ENCODE measurements around the gene INTS3. TPM values are rescaled to one million over a fixed set of nuclear protein-coding genes. Genes with fewer than 3 reads are reported as not detected.

Gene INTS3
- total RNA-seq, 1 experiment from 2014 or later, result 66.8 TPM

DNA sequence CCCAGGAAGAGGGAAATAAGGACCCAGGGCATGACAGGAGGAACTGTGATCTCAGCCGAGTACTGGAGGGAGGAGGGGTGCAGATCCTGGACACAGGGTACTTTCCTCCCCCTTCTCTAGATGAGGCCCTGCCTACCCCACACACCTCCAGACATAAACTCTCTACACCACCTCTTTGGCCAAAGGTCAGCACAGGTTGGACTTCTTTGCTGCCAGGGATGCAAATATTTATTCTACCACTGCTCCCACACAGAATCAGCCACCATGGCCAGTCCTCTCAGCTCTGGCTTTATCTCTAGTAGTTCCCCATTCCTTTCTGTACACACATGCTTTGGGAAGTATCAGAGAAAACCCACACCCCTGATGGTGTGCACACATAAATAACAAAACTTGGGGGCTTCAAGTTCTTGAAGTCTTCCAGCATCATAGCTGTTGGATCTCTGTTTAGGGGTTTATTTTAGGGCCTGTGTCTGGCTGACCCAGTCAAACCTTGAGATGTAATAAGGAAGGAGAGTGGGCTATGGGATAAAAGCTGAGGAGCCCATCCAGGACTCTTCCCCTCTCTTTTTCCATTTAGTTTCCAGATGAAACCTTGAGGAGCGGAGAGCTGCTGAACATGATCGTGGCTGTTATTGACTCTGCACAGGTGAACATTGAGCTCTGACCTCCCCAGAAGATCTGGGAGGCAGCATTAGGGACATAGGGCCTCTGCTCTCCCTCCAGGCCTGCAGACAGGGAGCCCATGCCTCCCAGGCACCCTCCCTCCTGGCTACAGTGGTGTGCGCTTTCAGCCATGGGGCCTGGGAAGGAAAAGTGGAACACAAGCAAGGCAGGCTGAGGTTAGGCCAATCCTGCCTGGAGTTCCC is 40.7 kb downstream of the INTS3 start:
- Mint-ChIP-seq H3K36me3 (peaks cover 63% of the 10 kb centered on the region), H3K4me3 (no peak overlapping the region), H3K9me3 (no peaks in the 10 kb centered on the region), H3K27me3 (ENCODE audit: low read depth) (no peaks in the 10 kb centered on the region), H3K4me1 (peaks cover 20% of the 10 kb centered on the region), H3K27ac (no peak overlapping the region; the same call in 1 of the 2 replicates)
- POLR2A ChIA-PET, result interaction anchor here (1.4 kb wide), 1 partner anchor 84 kb away, joined by 3 read pairs; no protein-coding TSS in a partner anchor
- CTCF ChIA-PET, result no interaction called here
- ATAC-seq (no peak), DNase-seq (ENCODE audit: low spot score) (no peak)
- no peak for TF ChIP-seq ETV6 (CRISPR knock-in tag; IDR thresholded peaks at IDR 0.05)
- TF ChIP-seq MXD4 (CRISPR knock-in tag; IDR thresholded peaks at IDR 0.05; ENCODE audit: borderline replicate concordance), result no peak
- no peak for TF ChIP-seq RELA (CRISPR knock-in tag; IDR thresholded peaks at IDR 0.05; ENCODE audit: borderline replicate concordance)
- TF ChIP-seq, protein P1, sequence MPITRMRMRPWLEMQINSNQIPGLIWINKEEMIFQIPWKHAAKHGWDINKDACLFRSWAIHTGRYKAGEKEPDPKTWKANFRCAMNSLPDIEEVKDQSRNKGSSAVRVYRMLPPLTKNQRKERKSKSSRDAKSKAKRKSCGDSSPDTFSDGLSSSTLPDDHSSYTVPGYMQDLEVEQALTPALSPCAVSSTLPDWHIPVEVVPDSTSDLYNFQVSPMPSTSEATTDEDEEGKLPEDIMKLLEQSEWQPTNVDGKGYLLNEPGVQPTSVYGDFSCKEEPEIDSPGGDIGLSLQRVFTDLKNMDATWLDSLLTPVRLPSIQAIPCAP (CRISPR knock-in tag; IDR thresholded peaks at IDR 0.05), result no peak
- no peak for TF ChIP-seq ZNF219 (CRISPR knock-in tag; IDR thresholded peaks at IDR 0.05; ENCODE audit: borderline replicate concordance)
- TF ChIP-seq GABPB1 (CRISPR knock-in tag; IDR thresholded peaks at IDR 0.05), result no peak
- TF ChIP-seq, protein P2, sequence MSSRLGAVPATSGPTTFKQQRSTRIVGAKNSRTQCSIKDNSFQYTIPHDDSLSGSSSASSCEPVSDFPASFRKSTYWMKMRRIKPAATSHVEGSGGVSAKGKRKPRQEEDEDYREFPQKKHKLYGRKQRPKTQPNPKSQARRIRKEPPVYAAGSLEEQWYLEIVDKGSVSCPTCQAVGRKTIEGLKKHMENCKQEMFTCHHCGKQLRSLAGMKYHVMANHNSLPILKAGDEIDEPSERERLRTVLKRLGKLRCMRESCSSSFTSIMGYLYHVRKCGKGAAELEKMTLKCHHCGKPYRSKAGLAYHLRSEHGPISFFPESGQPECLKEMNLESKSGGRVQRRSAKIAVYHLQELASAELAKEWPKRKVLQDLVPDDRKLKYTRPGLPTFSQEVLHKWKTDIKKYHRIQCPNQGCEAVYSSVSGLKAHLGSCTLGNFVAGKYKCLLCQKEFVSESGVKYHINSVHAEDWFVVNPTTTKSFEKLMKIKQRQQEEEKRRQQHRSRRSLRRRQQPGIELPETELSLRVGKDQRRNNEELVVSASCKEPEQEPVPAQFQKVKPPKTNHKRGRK (CRISPR knock-in tag; IDR thresholded peaks at IDR 0.05; ENCODE audit: borderline replicate concordance), result no peak
- no peak for TF ChIP-seq ZNF317 (CRISPR knock-in tag; IDR thresholded peaks at IDR 0.05; ENCODE audit: borderline replicate concordance, low read depth)
- TF ChIP-seq, protein P3, sequence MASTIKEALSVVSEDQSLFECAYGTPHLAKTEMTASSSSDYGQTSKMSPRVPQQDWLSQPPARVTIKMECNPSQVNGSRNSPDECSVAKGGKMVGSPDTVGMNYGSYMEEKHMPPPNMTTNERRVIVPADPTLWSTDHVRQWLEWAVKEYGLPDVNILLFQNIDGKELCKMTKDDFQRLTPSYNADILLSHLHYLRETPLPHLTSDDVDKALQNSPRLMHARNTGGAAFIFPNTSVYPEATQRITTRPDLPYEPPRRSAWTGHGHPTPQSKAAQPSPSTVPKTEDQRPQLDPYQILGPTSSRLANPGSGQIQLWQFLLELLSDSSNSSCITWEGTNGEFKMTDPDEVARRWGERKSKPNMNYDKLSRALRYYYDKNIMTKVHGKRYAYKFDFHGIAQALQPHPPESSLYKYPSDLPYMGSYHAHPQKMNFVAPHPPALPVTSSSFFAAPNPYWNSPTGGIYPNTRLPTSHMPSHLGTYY (CRISPR knock-in tag; IDR thresholded peaks at IDR 0.05), result no peak
- TF ChIP-seq, protein P4, sequence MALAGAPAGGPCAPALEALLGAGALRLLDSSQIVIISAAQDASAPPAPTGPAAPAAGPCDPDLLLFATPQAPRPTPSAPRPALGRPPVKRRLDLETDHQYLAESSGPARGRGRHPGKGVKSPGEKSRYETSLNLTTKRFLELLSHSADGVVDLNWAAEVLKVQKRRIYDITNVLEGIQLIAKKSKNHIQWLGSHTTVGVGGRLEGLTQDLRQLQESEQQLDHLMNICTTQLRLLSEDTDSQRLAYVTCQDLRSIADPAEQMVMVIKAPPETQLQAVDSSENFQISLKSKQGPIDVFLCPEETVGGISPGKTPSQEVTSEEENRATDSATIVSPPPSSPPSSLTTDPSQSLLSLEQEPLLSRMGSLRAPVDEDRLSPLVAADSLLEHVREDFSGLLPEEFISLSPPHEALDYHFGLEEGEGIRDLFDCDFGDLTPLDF (CRISPR knock-in tag; IDR thresholded peaks at IDR 0.05), result no peak
- TF ChIP-seq ATF1 (CRISPR knock-in tag; IDR thresholded peaks at IDR 0.05), result no peak
- TF ChIP-seq, protein P5, sequence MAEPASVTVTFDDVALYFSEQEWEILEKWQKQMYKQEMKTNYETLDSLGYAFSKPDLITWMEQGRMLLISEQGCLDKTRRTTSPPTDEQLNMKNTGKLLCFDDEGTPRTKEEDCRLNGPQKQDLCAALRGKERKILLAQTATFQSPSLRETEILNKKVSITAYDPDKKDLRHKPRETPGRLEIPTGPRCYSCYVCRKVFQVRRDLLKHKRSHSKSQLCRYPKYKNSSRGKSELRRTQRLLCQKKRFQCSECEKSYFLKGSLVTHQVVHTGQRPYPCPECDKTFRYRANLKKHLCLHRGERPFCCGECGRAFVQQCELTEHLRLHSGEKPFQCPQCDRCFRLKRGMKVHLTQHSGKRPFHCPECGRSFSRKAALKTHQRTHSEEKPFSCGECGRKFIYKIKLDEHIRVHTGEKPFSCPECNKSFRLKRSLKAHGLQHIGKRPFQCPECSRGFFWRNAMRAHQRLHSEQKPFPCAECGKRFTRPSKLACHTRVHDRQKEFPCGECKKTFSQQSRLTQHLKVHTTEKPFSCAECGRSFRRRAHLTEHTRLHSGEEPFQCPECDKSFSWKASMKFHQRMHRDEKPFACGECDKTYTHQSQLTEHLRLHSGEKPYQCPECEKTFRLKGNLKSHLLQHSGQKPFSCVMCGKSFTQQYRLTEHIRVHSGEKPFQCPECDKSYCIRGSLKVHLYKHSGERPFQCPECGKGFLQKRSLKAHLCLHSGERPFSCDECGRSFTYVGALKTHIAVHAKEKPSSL (CRISPR knock-in tag; conservative IDR thresholded peaks at IDR 0.05), result no peak
- TF ChIP-seq CREB1 (CRISPR knock-in tag; IDR thresholded peaks at IDR 0.05), result no peak
- TF ChIP-seq, protein P6, sequence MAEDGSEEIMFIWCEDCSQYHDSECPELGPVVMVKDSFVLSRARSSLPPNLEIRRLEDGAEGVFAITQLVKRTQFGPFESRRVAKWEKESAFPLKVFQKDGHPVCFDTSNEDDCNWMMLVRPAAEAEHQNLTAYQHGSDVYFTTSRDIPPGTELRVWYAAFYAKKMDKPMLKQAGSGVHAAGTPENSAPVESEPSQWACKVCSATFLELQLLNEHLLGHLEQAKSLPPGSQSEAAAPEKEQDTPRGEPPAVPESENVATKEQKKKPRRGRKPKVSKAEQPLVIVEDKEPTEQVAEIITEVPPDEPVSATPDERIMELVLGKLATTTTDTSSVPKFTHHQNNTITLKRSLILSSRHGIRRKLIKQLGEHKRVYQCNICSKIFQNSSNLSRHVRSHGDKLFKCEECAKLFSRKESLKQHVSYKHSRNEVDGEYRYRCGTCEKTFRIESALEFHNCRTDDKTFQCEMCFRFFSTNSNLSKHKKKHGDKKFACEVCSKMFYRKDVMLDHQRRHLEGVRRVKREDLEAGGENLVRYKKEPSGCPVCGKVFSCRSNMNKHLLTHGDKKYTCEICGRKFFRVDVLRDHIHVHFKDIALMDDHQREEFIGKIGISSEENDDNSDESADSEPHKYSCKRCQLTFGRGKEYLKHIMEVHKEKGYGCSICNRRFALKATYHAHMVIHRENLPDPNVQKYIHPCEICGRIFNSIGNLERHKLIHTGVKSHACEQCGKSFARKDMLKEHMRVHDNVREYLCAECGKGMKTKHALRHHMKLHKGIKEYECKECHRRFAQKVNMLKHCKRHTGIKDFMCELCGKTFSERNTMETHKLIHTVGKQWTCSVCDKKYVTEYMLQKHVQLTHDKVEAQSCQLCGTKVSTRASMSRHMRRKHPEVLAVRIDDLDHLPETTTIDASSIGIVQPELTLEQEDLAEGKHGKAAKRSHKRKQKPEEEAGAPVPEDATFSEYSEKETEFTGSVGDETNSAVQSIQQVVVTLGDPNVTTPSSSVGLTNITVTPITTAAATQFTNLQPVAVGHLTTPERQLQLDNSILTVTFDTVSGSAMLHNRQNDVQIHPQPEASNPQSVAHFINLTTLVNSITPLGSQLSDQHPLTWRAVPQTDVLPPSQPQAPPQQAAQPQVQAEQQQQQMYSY (CRISPR knock-in tag; IDR thresholded peaks at IDR 0.05), result no peak
- TF ChIP-seq, protein P7, sequence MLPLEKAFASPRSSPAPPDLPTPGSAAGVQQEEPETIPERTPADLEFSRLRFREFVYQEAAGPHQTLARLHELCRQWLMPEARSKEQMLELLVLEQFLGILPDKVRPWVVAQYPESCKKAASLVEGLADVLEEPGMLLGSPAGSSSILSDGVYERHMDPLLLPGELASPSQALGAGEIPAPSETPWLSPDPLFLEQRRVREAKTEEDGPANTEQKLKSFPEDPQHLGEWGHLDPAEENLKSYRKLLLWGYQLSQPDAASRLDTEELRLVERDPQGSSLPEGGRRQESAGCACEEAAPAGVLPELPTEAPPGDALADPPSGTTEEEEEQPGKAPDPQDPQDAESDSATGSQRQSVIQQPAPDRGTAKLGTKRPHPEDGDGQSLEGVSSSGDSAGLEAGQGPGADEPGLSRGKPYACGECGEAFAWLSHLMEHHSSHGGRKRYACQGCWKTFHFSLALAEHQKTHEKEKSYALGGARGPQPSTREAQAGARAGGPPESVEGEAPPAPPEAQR (CRISPR knock-in tag; IDR thresholded peaks at IDR 0.05), result no peak
- no peak for TF ChIP-seq ZBTB21 (CRISPR knock-in tag; IDR thresholded peaks at IDR 0.05; ENCODE audit: borderline replicate concordance)
